DMS53 treated with DMSO at 0.1 percent for 48 hours (cell line): ENCODE results near the gene TPPP3.

Experiments used
- DNase-seq: peaks from one replicate; lab custom pipeline; 2025; ENCODE audit not compliant: unreplicated experiment; lab: John Stamatoyannopoulos, UW

TPPP3 gene

GRCh38 chr16:67393111-67393787 is at the start of gene TPPP3:
Gene TPPP3 (minus strand): TSS chr16:67393498. CDS start chr16:67391111, 2,387 bp downstream.
- peak; percentile 57 for DNase-seq

- no peak for DNase-seq
Observed at GRCh38 chr16:67442581-67443255, 49.4 kb upstream of the TPPP3 start.

GRCh38 chr16:67441907-67442306 is 48.6 kb upstream of the TPPP3 start:
- DNase-seq: no peak

- DNase-seq: peak; percentile 47
Observed at GRCh38 chr16:67441271-67441753, 48.0 kb upstream of the TPPP3 start.

GRCh38 chr16:67438824-67439393 is 45.6 kb upstream of the TPPP3 start:
- no peak for DNase-seq

GRCh38 chr16:67438098-67438791 is 44.9 kb upstream of the TPPP3 start:
- DNase-seq: no peak

- no peak for DNase-seq
Observed at GRCh38 chr16:67437513-67437912, 44.2 kb upstream of the TPPP3 start.

GRCh38 chr16:67436640-67437193 is 43.4 kb upstream of the TPPP3 start:
- no peak for DNase-seq

- no peak for DNase-seq
Observed at GRCh38 chr16:67435758-67436164, 42.5 kb upstream of the TPPP3 start.

GRCh38 chr16:67433131-67433719 is 39.9 kb upstream of the TPPP3 start:
- DNase-seq: no peak

GRCh38 chr16:67432506-67432890 is 39.2 kb upstream of the TPPP3 start:
- DNase-seq: no peak

GRCh38 chr16:67431775-67432505 is 38.6 kb upstream of the TPPP3 start:
- DNase-seq: no peak

GRCh38 chr16:67430977-67431774 is 37.9 kb upstream of the TPPP3 start, which contains the start of gene HSD11B2:
Gene HSD11B2 (plus strand): TSS chr16:67431121. CDS start chr16:67431249, 128 bp downstream.
- DNase-seq: peak; percentile 28

GRCh38 chr16:67430504-67430976 is 37.2 kb upstream of the TPPP3 start:
- DNase-seq: peak; percentile 26

- no peak for DNase-seq
Observed at GRCh38 chr16:67429799-67430503, 36.7 kb upstream of the TPPP3 start.

- no peak for DNase-seq
Observed at GRCh38 chr16:67429053-67429798, 35.9 kb upstream of the TPPP3 start.

- DNase-seq: peak; percentile 57
Observed at GRCh38 chr16:67428146-67428731, 34.9 kb upstream of the TPPP3 start.
